ENCODE results near the gene TMC7.
A peak's percentile ranks its signal among the peaks of the same experiment; 100 is the strongest.

Gene TMC7

DNA sequence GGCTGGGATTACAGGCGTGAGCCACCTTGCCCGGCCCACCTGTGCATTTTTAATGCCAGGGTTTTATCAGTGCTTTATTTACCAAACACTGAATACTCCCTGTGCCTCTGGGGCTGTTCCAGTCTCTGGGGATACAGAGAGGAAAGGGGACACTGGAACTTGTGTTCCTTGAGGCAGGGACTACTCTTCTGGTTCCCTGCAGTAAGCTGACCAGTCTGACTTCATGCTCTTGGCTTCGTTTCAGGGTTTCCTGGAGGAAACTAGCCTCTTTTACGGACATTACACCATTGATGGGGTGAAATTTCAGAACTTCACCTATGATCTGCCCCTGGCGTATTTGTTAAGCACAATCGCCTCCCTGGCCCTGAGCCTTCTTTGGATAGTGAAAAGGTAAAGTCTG, 46.2 kb downstream of the TMC7 start:
- no peak for DNase-seq (ENCODE audit: low read depth in 2 of 2)

DNA sequence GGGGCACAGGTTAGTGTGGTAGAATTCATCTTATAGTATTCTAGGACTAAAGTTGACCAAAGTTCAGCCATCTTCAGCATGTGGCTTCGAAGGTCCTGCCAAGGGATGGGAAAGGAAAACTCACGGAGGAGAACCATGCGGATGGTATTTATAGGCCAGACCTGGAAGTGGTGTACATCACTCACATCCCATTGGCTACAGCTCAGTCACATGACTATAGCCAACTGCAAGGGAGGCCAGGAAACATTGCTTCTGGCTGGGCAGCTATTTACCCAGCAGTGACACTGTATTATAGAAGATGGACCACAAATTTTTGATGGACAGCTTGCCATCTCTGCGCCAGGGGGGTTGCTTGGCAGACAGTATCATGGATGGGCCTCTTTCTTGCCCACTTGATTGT, 48.0 kb downstream of the TMC7 start:
- DNase-seq (ENCODE audit: low read depth in 2 of 2) = no peak

GRCh38 chr16:19033761-19034160, 50.0 kb downstream of the TMC7 start:
- DNase-seq (ENCODE audit: low read depth in 2 of 2) = no peak

- DNase-seq (ENCODE audit: low read depth in 2 of 2) = no peak
Observed at GRCh38 chr16:19040400-19040799, 56.7 kb downstream of the TMC7 start.

DNA sequence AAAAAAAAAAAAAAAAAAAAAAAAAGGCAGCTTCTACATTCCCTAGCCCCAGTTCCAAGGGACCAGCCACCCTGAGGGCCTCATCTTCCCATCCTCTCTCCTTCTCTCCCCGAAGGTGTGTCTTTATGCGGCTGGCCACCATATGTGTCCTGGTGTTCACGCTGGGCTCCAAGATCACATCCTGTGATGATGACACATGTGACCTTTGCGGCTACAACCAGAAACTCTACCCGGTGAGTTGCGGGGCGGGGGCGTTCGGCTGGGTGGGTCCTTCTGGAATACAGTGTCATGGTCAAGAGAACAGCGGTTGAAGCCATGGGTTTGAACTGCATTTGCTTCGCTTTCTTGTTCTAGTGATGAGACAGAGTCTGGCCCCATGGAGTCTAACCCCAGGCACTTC, 61.0 kb downstream of the TMC7 start:
- DNase-seq (ENCODE audit: low read depth in 2 of 2) = no peak

GRCh38 chr16:19046062-19046461, 62.3 kb downstream of the TMC7 start:
- no peak for DNase-seq (ENCODE audit: low read depth in 2 of 2)

- DNase-seq (ENCODE audit: low read depth in 2 of 2) = no peak
Observed at GRCh38 chr16:19062706-19063105, 79.0 kb downstream of the TMC7 start.

DNA sequence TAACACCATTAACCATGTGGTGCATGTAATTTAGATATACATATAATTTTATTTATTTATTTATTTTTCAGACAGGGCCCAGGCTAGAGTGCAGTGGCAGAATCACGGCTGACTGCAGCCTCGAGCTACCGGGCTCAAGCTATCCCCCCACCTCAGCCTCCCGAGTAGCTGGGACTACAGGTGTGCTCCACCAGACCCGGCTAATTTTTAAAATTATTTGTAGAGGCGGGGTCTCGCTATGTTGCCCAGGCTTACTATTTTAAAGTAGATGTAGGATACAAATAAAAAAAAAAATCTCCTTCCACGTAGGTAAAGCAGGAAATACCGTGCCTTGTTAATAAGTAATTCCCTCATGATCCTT, 83.2 kb downstream of the TMC7 start:
- no peak for DNase-seq (ENCODE audit: low read depth in 2 of 2)

- peak; percentile 94 to 96 for DNase-seq (ENCODE audit: low read depth in 2 of 2)
Observed at GRCh38 chr16:19067349-19068236, 83.9 kb downstream of the TMC7 start, which contains the start of gene COQ7. Gene COQ7, plus strand, starts transcription at chr16:19067614. Its CDS starts 51 bp downstream, at chr16:19067665.

DNA sequence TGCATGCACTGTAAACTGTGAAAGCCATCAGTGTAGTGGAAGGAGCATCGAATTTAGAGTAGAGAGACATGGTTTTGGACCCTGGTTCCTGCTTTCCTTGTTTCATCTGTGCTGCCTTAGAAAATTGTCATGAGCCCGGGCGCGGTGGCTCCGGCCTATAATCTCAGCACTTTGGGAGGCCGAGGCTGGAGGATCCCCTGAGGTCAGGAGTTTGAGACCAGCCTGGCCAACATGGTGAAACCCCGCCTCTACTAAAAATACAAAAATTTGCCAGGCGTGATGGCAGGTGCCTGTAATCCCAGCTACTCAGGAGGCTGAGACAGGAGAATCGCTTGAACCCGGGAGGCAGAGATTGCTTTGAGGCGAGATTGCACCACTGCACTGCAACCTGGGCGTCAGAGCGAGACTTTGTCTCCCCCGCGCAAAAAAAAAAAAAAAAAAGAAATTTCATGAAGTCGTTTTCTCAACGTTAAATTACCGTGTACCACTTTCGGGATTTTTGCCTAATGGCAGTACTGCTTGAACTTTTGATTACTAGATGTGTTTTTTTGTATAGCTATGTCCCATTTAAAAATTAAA, 84.6 kb downstream of the TMC7 start:
- DNase-seq (ENCODE audit: low read depth in 2 of 2) = no peak

- DNase-seq (ENCODE audit: low read depth in 2 of 2) = peak in 1 of 2 donors; percentile 21
Observed at GRCh38 chr16:19071811-19072777, 88.4 kb downstream of the TMC7 start.

DNA sequence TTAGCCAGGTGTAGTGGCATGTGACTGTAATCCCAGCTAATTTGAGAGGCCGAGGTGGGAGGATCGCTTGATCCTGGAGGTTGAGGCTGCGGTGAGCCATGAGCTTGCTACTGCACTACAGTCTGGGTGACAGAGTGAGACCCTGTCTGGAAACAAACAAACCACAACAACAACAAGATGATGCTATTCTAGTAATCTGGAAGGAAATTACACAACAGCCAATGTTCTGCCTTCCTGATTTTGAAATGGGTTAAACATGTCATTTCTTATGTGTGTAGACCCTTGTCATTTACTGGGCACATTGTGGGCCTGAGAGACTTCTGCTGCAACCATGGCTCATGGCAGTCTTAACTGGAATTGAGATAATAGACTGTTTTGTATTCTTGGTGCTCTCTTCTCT, 89.6 kb downstream of the TMC7 start:
- DNase-seq (ENCODE audit: low read depth in 2 of 2) = no peak

- DNase-seq (ENCODE audit: low read depth in 2 of 2) = no peak
Observed at GRCh38 chr16:19073863-19074262, 90.1 kb downstream of the TMC7 start.

- DNase-seq (ENCODE audit: low read depth in 2 of 2) = no peak
Observed at GRCh38 chr16:19075511-19075910, 91.8 kb downstream of the TMC7 start.

DNA sequence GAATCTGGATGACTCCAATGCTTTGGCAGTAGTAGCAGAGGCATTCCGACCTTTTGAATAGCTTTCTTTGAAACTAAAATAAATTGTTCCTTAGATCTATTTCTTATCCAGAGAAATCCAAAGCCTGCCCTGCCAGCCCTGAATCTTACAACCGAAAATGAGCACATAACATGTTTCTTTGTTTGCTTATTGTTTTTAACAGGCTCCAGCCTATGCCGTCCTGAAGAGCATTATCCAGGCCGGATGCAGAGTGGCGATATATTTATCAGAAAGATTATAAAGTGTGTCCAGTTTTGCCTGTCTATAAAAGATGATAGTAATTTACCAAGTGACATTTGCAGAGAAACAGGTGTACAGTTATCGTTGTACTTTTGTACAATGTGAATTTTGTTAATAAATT, 94.1 kb downstream of the TMC7 start:
- no peak for DNase-seq (ENCODE audit: low read depth in 2 of 2)

DNA sequence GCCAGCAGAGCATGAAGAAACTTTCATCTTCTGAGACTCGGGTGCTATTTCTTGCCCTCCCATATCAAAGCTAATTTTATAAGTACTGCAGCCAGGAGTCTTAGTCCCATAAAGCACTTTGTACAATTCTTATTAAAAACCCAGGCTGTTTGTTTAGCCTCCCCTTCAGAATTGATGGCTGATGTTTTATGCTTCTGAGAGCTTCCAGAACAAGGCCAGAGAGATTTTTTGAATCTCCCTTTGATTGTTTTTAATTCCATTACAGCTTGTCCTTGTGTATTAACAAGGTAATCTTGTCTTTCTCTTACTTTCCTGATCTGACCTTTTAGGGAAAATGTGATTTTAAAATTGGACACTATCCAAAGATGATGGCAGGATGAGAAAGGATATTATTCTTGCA, 99.9 kb downstream of the TMC7 start:
- no peak for DNase-seq (ENCODE audit: low read depth in 2 of 2)

DNA sequence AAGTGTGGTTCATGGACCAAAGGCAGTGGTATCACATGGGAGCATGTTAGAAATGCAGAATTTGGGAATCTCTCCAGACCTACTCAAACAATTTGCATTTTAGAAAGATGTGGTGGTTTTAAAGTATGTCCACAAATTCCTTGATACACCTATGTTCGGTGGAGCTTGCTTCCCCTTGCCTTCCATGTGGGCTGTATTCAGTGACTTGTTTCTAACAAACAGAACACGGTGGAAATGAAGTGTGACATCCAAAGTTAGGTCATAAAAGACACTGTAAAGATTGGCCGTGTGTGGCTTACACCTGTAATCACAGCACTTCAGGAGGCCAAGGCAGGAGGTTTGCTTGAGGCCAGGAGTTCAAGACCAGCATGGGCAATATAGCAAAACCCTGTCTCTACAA, 100.4 kb downstream of the TMC7 start:
- no peak for DNase-seq (ENCODE audit: low read depth in 2 of 2)

DNA sequence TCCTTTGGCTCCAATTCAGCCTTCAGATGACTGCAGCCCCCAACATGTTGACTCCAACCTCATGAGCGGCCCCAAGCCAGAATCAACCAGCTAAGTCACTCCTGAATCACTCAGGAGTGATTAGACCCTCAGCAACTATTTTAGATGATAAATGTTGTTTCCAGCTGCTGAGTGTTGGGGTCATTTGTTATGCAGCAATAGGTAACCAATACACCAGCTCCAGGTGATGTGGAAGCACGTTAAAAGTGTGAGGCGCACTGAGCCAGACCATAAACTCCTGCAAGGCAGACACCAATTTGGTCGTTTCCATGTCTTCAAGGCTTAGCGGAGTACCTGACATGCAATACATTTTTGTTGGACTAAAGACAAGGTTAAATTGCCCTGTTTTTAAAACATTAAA, 101.1 kb downstream of the TMC7 start:
- no peak for DNase-seq (ENCODE audit: low read depth in 2 of 2)

DNA sequence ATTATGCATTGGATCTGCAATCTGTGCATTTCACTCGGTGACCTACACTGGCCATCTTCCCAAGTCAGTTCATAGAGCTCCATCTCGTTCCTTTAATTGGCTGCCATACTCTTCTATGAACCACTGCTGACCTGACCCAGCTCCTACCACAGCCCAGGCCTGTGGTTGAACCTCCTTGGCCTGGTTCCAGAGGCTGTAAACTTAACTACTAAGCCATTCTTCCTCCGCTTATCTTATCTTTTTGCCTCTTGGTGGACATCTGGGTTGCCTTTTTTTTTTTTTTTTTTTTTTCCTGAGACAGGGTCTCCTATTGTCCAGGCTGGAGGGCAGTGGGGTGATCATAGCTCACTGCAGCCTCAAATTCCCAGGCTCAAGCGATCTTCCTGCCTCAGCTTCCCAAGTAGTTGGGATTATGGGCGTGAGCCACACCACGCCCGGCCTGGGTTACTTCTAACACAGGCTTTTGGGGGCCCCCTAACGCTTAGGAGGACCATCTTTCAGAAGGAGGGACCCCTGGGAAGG, 102.0 kb downstream of the TMC7 start:
- no peak for DNase-seq (ENCODE audit: low read depth in 2 of 2)

DNA sequence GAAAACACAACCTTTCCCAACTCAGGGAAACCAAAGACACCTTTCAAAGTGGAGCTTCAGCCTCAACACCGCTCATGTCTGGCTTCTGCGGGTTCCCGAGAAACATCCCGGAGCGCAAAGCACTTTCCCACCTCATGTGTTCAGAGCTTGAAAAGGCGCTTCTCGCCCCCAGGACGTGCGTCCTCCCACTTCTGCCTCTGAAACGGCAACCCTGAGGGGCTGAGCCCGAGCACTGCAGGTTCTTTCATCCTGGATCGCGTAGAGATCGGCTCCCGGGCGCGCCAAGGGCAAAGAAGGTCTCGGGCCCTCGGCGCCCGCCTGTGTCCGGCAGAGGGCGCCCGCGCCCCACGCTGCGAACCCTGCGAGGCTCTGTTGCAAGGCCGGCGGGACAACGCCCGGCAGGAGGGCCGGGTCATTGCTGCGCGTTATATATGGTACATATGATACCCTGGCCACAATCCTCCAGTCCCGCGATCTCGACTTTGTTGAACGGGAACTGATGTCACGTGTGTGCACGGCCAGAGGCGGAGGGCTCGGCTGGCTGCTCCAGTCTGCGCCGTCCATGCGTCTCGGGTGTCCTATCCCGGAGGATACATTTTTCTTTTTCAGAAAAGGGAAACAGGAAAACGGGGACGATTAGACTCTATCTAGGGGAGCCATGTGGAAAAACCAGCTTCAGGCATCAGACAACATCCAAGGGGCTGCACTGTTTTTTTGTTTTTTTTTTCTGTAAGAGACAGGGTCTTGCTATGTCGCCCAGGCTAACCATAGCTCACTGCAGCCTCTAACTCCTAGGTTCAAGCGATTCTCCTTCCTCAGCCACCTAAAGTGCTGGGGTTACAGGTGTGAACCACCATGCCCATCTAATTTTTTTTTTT, 102.8 kb downstream of the TMC7 start:
- peak; percentile 64 to 71 for DNase-seq (ENCODE audit: low read depth in 2 of 2)

- DNase-seq (ENCODE audit: low read depth in 2 of 2) = no peak
Observed at GRCh38 chr16:19088341-19088916, 104.7 kb downstream of the TMC7 start.

Measured in stimulated activated CD8-positive, alpha-beta memory T cell treated with anti-CD3 and anti-CD28 coated beads, Interleukin-15, amount 100 ng/mL, for 48 hours (primary cell).